ENCODE data around the gene CAPN15.

CAPN15 gene

DNA sequence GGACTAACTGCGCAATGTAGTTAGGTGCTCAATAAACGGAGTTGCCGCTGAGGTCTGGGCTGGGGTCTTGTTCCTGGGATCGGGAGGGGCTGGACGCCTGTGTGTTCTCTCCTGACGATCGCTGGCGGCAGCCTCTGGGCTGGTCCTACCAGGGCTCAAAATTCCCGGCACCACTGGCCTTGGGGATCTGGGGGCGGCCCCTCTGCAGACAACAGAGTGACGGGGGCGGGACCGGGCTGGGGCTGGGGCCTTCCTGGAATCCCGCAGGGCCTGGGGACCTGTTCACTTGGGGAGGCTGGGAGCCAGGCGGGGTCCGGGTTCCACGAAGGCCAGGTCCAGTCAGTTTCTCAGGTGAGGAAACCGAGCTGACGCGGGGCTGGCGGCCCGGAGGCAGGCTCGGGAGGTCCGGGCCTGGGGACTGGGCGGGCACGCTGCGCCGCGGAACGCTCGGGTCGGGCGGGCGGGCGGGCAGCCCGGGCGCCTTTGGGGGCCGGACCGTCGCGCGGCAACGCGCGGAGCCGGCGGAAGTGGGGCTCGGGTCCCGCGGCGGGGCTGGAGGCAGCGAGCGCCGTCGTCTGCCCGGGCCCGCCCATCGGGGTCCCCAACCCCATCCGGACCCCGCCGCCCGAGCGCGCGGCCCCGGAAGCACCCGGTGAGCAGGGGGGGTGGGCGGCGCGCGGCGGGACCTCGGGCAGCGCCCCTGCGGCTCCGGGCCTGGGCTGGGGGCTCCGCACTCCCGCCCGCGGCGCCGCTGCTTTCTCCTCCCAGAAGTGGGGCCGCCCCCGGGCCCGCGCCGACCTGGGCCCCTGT is 42.1 kb downstream of the CAPN15 start, which contains the start of gene PIGQ:
Gene PIGQ (plus strand): TSS at position 524 of the 810 bp plus-strand sequence. CDS start 4,107 bp downstream, outside the sequence.
- H3K4me3 ChIP-seq (ENCODE audit: low read depth, low read length): peak within 1 kb of the TSS; percentile 80
- no peaks in the 10 kb centered on the region for H3K9me3 ChIP-seq (ENCODE audit: severe bottlenecking)
- TF ChIP-seq, protein P1, sequence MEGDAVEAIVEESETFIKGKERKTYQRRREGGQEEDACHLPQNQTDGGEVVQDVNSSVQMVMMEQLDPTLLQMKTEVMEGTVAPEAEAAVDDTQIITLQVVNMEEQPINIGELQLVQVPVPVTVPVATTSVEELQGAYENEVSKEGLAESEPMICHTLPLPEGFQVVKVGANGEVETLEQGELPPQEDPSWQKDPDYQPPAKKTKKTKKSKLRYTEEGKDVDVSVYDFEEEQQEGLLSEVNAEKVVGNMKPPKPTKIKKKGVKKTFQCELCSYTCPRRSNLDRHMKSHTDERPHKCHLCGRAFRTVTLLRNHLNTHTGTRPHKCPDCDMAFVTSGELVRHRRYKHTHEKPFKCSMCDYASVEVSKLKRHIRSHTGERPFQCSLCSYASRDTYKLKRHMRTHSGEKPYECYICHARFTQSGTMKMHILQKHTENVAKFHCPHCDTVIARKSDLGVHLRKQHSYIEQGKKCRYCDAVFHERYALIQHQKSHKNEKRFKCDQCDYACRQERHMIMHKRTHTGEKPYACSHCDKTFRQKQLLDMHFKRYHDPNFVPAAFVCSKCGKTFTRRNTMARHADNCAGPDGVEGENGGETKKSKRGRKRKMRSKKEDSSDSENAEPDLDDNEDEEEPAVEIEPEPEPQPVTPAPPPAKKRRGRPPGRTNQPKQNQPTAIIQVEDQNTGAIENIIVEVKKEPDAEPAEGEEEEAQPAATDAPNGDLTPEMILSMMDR (IDR thresholded peaks at IDR 0.05; ENCODE audit: low read depth, low read length): no peak
- DNase-seq: peak; percentile 79
- H3K36me3 ChIP-seq: peaks cover 15% of the 10 kb centered on the region
- peak within 1 kb of the TSS; percentile 89 for H3K27ac ChIP-seq
- no peaks in the 10 kb centered on the region for H3K27me3 ChIP-seq (ENCODE audit: insufficient read depth, low read depth, severe bottlenecking)

DNA sequence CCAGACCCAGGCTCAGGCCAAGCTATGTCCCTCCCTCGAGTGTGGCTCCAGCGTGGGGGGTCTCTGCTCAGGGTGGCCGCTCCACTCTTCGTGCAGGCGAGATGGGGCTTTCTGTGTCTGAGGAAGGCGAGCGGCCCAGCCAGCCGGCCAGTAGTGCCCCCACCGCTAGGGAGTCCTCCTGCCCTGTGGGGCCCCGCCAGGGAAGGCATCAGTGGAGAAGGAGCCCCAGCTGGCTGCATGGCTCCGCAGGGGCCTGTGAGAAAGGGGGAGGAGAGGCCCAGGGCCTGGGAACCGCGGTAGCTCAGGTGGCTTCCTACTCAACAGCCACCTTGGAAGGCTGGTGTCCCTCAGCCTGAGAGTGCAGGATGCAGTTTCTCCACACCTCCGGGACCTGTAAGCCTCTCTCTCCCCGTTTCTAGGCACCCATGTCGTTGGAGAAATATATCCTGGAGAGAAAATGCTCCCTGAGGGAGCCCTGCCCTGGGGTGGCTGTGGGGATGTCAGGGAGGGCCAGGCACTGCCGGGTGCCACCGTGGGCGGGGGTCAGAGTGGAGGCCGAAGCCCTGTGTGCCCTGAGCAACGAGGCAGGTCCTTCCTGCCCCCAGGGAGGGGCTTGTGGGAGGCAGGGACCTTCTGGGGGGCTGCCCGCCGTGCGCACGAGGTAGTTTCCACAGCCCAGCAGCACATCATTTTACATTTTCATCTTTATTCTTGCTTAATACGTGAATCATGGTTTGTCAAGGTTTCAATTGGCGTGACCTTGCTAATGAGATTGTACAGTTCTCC is 45.5 kb downstream of the CAPN15 start:
- peak; percentile 63 for DNase-seq
- TF ChIP-seq, protein P1 (IDR thresholded peaks at IDR 0.05; ENCODE audit: low read depth, low read length): no peak

DNA sequence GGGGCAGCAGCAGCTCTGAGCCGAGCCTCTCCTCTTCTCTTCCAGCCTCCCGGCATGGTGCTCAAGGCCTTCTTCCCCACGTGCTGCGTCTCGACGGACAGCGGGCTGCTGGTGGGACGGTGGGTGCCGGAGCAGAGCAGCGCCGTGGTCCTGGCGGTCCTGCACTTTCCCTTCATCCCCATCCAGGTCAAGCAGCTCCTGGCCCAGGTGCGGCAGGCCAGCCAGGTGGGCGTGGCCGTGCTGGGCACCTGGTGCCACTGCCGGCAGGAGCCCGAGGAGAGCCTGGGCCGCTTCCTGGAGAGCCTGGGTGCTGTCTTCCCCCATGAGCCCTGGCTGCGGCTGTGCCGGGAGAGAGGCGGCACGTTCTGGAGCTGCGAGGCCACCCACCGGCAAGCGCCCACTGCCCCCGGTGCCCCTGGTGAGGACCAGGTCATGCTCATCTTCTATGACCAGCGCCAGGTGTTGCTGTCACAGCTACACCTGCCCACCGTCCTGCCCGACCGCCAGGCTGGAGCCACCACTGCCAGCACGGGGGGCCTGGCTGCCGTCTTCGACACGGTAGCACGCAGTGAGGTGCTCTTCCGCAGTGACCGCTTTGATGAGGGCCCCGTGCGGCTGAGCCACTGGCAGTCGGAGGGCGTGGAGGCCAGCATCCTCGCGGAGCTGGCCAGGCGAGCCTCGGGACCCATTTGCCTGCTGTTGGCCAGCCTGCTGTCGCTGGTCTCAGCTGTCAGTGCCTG is 46.7 kb downstream of the CAPN15 start:
- Histone ChIP-seq H3K27me3 (ENCODE audit: insufficient read depth, low read depth, severe bottlenecking) (no peaks in the 10 kb centered on the region), H3K36me3 (peaks cover 24% of the 10 kb centered on the region), H3K4me3 (ENCODE audit: low read depth, low read length) (no peak overlapping the region), H3K27ac (no peak overlapping the region), H3K9me3 (ENCODE audit: severe bottlenecking) (no peaks in the 10 kb centered on the region)
- DNase-seq: no peak
- TF ChIP-seq, protein P1 (IDR thresholded peaks at IDR 0.05; ENCODE audit: low read depth, low read length): no peak

More for the DNA sequence above, 45.5 kb downstream of the CAPN15 start:
- H3K27ac ChIP-seq: peak overlapping the region; percentile 52
- H3K9me3 ChIP-seq (ENCODE audit: severe bottlenecking): no peaks in the 10 kb centered on the region
- no peak overlapping the region for H3K4me3 ChIP-seq (ENCODE audit: low read depth, low read length)
- no peaks in the 10 kb centered on the region for H3K27me3 ChIP-seq (ENCODE audit: insufficient read depth, low read depth, severe bottlenecking)
- peaks cover 24% of the 10 kb centered on the region for H3K36me3 ChIP-seq

DNA sequence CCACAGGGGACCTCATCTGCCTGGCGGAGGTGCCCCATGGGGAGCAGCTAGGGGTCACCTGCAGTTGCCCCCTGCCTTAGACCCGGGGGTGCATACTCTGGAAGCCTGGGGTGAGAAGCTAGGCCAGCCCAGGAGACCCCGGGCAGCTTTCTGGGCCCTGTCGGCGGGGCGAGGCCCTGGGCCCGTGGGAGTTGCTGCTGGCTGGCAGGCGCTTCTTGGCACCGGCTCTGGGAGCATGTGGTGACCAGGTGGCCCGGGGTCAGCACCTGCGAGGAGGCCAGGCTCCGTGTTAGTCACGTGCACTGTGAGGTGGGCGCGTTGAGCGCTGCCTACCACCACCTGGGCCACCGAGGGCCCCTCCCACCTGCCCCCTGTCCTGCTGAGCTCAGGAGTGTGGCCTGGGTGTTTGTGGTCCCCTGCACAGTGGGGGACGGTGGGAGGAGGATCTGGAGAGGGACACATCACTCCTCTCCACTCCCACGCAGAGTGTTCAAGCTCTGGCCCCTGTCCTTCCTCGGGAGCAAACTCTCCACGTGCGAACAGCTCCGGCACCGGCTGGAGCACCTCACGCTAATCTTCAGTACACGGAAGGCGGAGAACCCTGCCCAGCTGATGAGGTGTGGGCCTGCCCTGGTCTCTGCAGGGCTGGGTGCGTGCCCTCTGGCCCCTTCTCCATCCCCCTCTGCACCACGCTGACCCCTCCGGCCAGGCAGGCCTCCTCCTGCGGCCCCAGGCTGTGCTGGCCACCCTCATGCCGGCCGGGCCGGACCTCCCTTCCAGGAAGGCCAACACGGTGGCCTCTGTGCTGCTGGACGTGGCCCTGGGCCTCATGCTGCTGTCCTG is 48.1 kb downstream of the CAPN15 start:
- TF ChIP-seq, protein P1 (IDR thresholded peaks at IDR 0.05; ENCODE audit: low read depth, low read length): no peak
- H3K9me3 ChIP-seq (ENCODE audit: severe bottlenecking): no peaks in the 10 kb centered on the region
- H3K36me3 ChIP-seq: peaks cover 24% of the 10 kb centered on the region
- no peak overlapping the region; the same call in 1 of the 2 replicates for H3K27ac ChIP-seq
- no peaks in the 10 kb centered on the region for H3K27me3 ChIP-seq (ENCODE audit: insufficient read depth, low read depth, severe bottlenecking)
- no peak overlapping the region for H3K4me3 ChIP-seq (ENCODE audit: low read depth, low read length)
- no peak for DNase-seq

Measured in WERI-Rb-1 (cell line).